GM21576 (cell line): ENCODE measurements around the gene ITFG1.
"Not testable (repeated sequence)": the region's sequence is repeated elsewhere in the genome, so short reads cannot be mapped to it uniquely, and the experiment has no call there.

Source experiments
- ATAC-seq: cut with Tn5 transposase; IDR thresholded peaks from one replicate; pipeline ENCODE4 v1.9.1; 2021; ENCODE audit warnings: mild to moderate bottlenecking, moderate library complexity; ENCODE audit not compliant: unreplicated experiment

Gene ITFG1

DNA sequence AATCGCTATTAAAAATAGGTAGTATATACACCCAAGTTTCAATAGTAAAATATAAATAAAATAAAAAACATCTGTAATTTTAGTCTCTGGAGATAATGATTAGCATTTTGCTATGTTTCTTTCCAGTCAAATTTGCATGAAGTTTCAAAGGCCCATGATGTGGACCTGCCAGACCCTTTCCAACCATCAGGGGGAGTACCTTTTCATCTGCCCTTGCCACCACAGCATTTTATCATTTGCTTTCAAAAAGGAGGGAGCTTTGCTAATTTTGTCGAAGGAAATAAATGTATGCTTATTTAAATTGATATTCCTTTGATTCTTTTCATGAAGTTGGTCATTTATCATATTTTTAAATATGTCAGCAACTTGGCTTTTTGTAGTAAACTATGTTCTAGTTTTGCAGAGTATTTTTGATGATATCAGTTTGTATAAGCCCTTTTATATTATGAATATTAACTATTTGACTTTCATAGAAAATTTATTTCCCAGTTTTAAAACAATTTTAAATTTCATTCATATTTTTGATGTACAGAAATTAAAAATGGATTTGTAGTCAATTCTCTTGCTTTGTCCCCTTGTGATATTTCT is 201.9 kb downstream of the ITFG1 start:
- no peak for ATAC-seq

DNA sequence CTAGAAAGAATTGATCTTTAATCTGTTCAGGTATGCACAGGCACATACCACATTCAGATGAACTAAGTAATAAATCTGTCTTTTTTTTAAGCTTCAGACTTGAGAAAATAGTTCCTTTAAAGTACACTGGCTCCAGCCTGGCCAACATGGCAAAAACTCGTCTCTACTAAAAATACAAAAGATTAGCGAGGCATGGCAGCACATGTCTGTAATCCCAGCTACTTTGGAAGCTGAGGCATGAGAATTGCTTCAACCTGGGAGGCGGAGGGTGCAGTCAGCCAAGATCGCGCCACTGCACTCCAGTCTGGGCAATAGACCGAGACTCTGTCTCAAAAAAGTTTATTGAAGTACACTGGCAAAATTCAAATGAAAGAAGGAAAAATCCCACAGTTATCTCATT is 206.1 kb downstream of the ITFG1 start:
- no peak for ATAC-seq

DNA sequence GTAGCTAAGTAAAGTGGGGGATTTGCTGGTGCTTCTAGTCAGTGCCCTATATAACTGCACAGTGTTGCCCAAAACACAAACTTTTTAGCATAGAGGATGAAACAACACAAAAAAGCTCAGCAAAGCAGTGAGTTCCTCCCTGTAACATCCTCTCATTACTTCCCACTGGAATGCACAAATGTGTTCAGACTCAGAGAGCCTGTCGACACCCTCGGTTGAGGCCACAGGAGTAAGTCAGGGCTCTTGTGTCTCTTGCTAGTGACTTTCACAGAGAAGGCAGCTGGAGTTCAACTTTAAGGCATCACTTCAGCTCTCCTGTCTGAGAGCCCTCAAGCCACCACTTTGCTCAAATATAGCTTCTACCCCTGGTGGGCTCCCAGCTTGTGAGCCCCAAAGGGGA is 209.9 kb downstream of the ITFG1 start:
- ATAC-seq, result no peak

DNA sequence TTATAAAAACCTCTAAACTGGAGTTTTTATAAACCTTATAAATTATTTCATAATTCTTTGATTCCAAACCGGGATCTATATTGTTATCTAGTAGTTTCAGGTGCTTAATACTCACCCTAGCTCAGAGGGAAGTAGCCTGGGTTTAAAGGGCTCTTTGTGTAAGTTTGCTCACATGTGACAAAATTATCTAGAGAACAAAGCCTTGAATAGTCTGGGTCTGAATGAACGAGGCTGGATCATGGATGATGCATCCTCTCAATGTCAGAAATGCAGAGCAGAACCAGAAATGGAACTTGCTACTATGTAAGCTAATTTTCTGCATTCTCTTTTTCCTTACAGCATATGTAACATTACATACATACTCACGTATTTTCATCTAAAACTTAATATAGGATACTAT is 213.2 kb downstream of the ITFG1 start:
- ATAC-seq, result no peak

DNA sequence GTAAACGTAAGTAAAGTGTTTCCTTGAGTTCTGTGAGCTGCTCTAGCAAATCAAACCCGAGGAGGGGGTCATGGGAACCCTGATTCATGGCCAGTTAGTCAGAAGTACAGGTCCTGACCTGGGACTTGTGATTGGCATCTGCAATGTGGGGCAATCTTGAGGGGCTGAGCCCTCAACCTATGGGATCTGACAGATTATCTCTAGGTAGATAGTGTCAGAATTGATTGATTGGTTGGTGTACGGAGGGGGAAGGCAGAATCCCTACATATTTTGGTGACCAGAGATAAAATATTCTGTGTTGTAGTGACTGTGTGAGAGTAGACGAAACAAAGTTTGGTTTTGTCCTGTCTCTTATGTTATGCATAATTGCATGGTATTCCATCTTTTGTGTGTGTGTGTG is 216.7 kb downstream of the ITFG1 start:
- no peak for ATAC-seq

DNA sequence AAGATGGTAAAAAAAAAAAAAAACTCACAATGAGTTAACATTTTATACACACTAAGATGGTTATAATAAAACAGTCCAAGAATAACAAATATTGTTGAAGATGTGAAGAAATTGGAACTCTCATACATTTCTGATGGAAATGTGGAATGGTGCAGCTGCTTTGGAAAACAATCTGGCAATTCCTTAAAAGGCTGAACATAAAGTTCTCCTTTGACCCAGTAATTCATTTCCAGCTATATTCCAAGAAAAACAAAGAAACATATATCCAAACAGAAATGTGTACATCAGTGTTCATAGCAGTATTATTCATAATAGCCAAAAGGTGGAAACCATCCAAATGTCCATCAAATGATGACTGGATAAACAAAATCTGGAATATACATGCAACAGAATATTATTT is 219.8 kb downstream of the ITFG1 start:
- no peak for ATAC-seq

DNA sequence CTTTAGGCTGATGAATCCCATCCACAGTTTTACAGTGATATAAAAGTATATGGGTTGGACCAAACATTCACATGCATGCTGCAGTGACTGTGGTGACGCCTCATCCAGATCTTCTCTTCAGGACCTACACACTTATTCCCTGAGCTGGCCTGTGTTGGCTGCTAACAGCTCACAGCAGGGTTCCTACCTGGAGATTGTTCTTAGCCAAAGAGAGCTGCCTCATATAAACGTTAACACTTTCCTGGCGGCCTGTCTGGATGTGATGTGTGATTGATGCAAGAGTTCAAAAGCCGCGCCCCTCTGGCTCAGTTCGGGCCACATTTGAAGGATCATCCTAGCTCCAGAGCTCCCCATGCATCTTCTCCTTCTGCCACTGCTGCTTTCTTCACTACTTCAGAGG is 224.1 kb downstream of the ITFG1 start:
- no peak for ATAC-seq

DNA sequence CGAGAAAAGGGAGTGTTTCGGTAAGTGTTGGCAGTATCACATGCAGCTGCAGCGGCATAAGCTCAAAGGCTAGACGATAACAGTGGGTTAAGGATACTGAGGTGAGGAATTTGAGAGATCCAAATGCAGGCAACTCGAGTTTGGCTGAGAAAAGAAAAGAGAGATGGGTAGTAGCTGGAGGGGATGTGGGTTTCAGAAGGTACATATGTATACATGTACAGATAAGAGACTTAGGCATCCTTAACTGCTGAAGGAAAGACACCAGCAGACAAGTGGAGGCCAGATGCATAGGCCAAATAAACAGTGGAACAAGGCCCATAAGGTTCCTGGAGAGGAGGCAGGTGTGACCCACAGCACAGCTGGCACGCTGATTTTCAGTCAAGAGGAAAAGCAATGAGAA is 230.6 kb downstream of the ITFG1 start:
- ATAC-seq, result no peak

DNA sequence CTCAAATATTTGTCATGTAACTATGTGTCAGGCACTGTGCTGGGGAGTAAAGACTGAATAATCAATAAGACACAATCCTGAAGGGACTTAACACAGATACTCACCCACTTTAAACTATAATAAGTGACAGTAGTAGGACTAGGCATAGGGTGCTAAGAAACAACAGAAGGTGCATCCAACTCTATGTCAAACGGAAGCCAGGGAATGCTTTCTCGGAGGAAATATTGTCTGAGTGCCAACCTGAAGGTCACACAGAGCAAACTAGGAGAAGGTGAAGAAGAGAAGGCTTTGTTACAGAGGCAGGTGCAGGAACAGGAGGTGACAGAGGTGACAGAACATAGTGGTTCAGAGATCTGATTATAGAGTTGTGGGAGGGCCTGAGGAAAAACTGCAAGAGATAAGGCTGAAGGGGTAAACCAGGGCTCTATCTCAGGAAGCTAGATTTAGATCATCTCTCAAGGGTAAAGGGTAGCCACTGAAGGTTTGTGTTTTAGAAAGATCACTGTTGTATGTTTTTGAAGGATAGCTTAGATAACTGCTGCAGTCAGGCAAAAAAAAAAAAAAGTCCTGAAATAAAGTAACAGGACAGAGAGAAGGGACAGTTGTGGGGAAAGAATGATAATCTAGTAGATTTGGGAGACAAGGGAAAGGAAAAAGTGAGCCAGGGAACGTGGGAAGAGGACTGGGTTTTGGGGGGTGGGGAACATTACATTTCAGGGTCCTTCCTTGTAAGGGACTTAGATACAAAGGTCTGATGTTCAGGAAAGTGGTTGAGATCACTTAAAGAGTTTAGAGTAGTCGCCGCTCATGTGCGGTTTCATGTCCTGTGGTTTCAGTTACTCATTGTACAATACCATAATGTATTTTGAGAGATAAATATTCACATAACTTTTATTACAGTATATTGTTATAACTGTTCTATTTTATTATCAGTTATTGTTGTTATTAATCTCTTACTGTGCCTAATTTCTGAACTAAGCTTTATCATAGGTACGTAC is 231.5 kb downstream of the ITFG1 start:
- ATAC-seq, result no peak

DNA sequence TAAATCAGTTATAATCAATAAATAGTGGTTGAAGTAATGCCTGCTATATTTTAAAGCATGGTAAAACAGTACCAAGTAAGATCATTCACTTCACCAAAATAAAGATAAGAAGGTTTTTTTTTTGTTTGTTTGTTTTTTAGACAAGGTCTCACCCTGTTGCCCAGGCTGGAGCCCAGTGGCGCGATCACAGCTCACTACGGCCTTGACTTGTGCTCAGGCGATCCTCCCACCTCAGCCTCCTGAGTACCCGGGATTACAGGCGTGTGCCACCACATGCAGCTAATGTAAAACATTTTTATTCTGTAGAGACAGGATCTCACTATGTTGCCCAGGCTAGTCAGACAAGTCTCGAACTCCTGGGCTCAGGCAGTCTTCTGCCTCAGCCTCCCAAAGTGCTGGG is 232.6 kb downstream of the ITFG1 start:
- ATAC-seq, result no peak

DNA sequence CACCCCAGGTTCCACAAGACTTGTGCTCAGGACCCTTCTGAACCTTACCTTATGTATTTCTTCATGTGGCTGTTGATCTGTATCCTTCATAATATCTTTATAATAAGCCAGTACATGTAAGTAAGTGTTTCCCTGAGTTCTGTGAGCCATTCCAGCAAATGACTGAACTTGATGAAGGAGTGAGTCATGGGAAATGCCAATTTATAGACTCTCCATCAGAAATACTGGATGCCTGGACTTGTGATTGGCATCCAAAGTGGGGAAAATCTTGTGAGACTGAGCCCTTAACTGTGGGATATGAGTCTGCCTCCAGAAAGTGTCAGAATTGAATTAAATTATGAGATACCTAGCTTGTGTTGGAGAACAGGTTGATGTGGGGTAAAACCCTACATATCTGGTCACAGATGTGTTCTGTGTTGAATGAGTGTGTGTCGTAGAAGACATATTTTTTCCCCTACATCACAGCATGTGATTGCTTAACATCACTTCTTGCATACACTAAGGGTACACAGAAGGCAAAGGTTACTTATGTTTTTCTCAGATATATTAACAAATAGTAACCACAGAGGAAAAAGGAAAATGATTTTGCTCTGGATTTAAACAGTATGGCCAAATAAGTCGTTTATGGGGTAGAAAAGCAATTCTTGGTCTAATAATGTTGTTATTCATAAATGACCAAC is 247.0 kb downstream of the ITFG1 start:
- ATAC-seq, result no peak

DNA sequence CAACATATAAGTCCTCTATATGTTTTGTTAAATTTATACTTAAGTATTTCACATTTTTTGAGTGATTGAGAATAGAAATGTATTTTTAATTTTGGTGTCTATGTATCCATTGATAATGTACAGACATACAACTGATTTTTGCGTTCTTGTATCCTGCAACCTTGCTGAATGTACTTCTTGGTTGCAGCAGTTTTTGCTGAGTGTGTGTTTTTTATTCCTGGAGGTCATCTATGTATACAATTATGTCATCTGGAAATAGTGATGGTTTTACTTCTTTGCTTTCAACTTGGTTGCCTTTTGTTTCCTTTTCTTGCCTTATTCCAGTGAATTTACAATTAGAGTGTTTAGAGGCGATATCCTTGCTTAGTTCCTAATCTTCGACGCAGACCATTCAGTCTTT is 249.6 kb downstream of the ITFG1 start:
- no peak for ATAC-seq

DNA sequence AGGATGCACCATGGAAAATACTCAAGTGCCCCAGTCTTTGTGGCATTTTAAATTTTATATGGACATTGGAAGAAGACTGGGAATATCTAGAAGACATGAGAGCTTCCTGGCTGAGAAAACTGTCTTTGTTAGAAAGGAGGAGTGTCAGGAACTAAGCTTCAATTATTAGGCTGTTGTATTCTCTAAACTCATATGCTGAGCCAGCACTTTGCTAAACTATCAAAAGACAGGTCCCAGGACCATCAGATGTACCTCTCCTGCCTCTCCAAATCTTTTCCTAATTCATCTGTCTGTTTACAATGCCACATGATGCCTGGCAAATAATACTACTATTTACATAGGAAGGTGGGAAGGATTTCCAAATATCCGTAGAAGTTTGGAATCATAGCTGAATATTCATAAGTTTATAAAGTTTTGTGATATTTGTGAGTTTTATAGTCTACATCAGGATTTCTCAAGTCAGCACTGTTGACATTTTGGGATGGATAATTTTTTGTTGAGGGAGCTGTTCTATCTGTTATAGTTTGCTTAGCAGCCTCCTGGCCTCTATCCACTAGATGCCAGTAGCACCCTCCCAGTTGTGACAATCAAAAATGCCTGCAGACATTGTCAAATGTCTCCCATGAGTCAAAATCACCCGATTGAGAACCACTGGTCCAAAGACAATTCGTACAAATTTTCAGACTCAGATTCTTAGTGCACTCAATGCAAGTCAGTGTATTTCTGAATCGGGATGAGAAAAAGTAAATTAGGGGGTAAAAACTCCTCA is 255.9 kb downstream of the ITFG1 start:
- ATAC-seq, result no peak

DNA sequence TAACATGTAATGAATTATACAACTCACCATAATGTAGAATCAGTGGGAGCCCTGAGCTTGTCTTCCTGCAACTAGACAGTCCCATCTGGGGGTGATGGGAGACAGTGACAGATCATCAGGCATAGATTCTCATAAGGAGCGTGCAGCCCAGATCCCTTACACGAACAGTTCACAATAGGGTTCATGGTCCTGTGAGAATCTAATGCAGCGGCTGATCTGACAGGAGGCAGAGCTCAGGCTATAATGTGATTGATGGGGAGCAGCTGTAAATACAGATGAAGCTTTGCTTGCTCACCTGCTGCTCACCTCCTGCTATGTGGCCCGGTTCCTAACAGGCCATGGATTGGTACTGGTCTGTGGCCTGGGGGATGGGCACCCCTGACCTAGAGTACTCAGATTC is 257.4 kb downstream of the ITFG1 start:
- not testable (repeated sequence) for ATAC-seq

DNA sequence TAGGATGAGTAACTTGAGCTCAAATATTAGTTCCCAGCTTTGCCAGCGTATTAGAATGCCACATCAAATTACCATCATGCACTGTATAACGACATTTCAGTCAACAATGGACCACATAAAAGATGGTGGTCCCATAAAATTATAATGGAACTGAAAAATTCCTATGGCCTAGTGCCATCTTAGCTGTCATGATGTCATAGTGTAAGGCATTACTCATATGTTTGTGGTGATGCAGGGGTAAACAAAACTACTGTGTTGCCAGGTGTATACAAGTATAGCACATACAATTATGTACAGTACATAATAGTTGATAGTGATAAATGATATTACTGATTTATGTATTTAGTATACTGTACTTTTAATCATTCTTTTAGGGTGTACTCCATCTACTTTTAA is 262.7 kb downstream of the ITFG1 start:
- no peak for ATAC-seq

DNA sequence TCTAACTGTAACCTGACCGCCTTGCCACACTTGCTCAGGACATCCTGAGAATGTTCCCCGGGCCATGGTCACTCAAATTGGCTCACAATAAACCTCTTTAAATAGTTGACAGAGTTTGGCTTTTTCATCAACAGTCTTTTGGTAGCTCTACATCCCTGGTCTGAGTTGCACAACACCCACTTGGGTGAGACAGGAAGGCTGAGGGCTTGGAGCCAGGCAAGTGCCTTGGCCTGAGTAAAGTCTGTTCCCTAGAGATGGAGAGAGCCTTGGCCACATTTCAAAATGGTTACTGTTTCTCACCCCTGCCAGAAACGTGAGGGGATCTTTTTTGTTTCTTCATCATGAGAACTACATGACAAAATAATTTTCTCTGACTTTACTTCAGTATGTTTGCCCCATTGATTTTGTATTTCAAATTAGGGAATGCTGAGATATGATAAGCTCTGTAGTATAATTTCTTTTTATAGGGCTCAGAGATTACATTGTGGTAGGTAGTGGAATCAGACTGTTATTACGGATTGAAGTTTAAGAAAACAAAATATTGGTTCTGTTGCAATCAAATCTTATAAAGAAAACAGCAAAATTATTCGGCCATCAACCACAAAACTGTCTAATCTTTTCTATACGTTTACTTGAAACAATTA is 263.2 kb downstream of the ITFG1 start:
- ATAC-seq, result no peak

DNA sequence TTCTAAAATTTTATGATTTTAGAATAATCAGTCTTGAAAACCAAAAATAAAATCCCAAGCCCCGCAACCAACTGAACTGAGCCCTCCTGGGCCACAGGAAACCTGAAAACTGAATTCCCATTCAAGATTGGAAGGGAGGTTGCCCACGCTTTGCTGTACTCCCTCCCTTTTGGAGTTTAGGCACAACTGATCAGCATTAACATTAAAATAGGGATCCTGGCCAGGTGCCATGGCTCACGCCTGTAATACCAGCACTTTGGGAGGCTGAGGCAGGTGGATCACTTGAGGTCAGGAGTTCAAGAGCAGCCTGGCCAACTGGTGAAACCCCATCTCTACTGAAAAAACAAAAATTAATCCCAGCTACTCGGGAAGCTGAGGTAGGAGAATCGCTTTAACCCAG is 264.4 kb downstream of the ITFG1 start:
- no peak for ATAC-seq

DNA sequence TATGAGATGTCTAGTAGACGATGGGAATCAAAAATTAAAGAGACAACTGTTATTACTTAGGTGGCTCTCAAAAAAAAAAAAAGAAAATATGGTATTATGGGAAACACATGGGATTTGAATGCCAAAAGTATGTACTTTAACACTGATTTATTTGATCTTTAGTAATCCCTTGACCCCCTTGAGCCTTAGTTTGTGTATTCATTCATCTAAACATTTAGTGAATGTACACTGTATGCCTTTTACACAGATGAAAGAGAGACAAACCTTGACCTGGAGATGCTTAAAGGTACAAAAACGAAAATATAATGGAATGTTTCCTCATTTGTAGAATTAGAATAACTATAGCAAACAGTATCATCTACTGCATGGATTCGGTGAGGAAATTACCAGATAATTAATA is 278.5 kb downstream of the ITFG1 start:
- ATAC-seq, result no peak

DNA sequence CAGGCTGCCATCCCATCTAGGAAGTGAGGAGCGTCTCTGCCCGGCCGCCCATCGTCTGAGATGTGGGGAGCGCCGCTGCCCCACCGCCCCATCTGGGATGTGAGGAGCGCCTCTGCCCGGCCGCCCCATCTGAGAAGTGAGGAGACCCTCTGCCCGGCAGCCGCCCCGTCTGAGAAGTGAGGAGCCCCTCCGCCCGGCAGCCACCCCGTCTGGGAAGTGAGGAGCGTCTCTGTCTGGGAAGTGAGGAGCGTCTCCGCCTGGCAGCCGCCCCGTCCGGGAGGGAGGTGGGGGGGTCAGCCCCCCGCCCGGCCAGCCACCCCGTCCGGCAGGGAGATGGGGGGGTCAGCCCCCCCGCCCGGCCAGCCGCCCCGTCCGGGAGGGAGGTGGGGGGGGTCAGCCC is 279.8 kb downstream of the ITFG1 start:
- not testable (repeated sequence) for ATAC-seq

DNA sequence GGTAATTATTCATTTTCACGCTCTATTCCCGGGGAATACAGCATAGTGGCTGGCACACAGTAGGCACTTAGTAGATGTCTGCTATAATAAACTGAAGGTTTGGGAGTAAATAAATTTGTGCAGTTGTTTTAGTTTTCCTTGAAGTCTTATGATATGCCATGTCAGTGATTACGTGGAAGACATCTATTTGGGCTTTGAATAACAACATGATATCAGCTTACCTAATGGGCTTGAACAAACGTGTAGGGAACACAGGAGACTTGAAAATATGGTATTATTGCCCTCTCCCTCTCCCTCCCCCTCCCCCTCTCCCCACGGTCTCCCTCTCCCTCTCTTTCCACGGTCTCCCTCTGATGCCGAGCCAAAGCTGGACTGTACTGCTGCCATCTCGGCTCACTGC is 280.8 kb downstream of the ITFG1 start:
- no peak for ATAC-seq

DNA sequence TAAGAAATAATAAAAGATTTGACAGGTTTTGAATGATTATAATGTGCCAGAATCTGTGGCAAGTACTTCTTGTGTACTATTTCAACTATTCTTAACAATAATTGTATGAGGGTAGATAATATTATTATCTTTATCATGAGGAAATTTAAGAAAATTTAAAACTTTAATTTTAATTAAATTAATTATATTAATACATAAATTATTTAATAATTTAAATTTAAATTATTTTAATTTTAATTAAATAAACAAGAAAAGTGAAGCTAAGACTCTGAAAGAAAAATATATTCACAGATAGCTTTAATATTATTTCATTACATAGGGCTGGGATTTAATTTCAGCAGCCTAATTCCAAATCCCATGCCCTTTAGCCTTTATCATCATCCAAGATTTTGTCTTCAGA is 285.7 kb downstream of the ITFG1 start:
- ATAC-seq, result no peak
